HL-60 (cell line): ENCODE measurements around the gene MBTD1.

Experiments used
- GABPA ChIP-seq: IDR thresholded peaks from 2 replicates; pipeline ENCODE4 v1.6.1; 2012; ENCODE audit warnings: low read depth
- POLR2AphosphoS5 ChIP-seq: IDR thresholded peaks from 2 replicates; pipeline ENCODE4 v1.6.1; 2012; ENCODE audit warnings: low read depth
- TF ChIP-seq, protein P1 (sequence below): IDR thresholded peaks from one replicate; pipeline ENCODE4 v1.5.1; 2011; ENCODE audit warnings: low read length, control low read depth, inconsistent platforms; ENCODE audit not compliant: insufficient read depth

DNA sequence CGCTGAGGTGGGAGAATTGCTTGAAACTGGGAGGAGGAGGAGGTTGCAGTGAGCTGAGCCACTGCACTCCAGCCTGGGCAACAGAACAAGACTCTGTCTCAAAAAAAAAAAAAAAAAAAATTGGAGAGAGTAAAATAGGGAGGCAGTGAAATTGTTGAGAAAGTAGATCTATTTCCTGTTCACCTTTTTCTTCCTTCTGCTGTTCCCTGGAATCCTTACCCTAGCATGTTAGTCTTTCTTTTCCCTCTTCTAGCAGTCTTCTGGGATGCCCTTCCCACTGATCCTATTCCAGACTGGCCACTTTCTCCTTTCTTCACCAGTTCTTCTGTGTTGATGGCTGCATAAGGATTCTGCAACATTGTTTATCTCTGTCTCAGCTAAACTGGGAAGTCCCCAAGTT, 90.5 kb downstream of the MBTD1 start:
- TF ChIP-seq, protein P1, sequence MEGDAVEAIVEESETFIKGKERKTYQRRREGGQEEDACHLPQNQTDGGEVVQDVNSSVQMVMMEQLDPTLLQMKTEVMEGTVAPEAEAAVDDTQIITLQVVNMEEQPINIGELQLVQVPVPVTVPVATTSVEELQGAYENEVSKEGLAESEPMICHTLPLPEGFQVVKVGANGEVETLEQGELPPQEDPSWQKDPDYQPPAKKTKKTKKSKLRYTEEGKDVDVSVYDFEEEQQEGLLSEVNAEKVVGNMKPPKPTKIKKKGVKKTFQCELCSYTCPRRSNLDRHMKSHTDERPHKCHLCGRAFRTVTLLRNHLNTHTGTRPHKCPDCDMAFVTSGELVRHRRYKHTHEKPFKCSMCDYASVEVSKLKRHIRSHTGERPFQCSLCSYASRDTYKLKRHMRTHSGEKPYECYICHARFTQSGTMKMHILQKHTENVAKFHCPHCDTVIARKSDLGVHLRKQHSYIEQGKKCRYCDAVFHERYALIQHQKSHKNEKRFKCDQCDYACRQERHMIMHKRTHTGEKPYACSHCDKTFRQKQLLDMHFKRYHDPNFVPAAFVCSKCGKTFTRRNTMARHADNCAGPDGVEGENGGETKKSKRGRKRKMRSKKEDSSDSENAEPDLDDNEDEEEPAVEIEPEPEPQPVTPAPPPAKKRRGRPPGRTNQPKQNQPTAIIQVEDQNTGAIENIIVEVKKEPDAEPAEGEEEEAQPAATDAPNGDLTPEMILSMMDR: no peak
- TF ChIP-seq POLR2AphosphoS5 (no peak), GABPA (no peak)
